HG03378 (cell line): Measurements from ENCODE around the gene SPRY2.

Source experiments
- ATAC-seq: cut with Tn5 transposase; IDR thresholded peaks from one replicate; pipeline ENCODE4 v1.9.1; 2021; ENCODE audit warnings: mild to moderate bottlenecking, moderate library complexity; ENCODE audit not compliant: unreplicated experiment

SPRY2 gene

GRCh38 chr13:80341101-80341755, at the start of gene SPRY2:
Gene SPRY2, minus strand, starts transcription at chr13:80341126. Its CDS starts 3,421 bp downstream, at chr13:80337705.
- peak; percentile 71 for ATAC-seq

GRCh38 chr13:80390338-80390737, 49.4 kb upstream of the SPRY2 start:
- ATAC-seq, result no peak

- no peak for ATAC-seq
These were observed 48.4 kb upstream of the SPRY2 start for GRCh38 chr13:80389073-80390038.

- ATAC-seq, result no peak
These were observed 47.6 kb upstream of the SPRY2 start for GRCh38 chr13:80388506-80388905.

- ATAC-seq, result no peak
These were observed 45.7 kb upstream of the SPRY2 start for GRCh38 chr13:80386592-80386991.

GRCh38 chr13:80386002-80386401, 45.1 kb upstream of the SPRY2 start:
- ATAC-seq, result peak; percentile 74

- ATAC-seq, result no peak
These were observed 41.6 kb upstream of the SPRY2 start for GRCh38 chr13:80382576-80382975.

- no peak for ATAC-seq
These were observed 38.3 kb upstream of the SPRY2 start for GRCh38 chr13:80379245-80379644.

GRCh38 chr13:80376554-80376953, 35.6 kb upstream of the SPRY2 start:
- ATAC-seq, result no peak

- no peak for ATAC-seq
These were observed 34.0 kb upstream of the SPRY2 start for GRCh38 chr13:80374901-80375300.

- ATAC-seq, result no peak
These were observed 33.5 kb upstream of the SPRY2 start for GRCh38 chr13:80374444-80374843.

- no peak for ATAC-seq
These were observed 31.0 kb upstream of the SPRY2 start for GRCh38 chr13:80371840-80372509.

- ATAC-seq, result no peak
These were observed 26.5 kb upstream of the SPRY2 start for GRCh38 chr13:80367473-80367872.

GRCh38 chr13:80363890-80364503, 23.1 kb upstream of the SPRY2 start:
- no peak for ATAC-seq

- no peak for ATAC-seq
These were observed 21.6 kb upstream of the SPRY2 start for GRCh38 chr13:80362481-80362880.

- peak; percentile 96 for ATAC-seq
These were observed 21.0 kb upstream of the SPRY2 start for GRCh38 chr13:80361883-80362327.

GRCh38 chr13:80361298-80361697, 20.4 kb upstream of the SPRY2 start:
- no peak for ATAC-seq

- ATAC-seq, result no peak
These were observed 19.5 kb upstream of the SPRY2 start for GRCh38 chr13:80360453-80360800.

GRCh38 chr13:80359778-80360452, 19.0 kb upstream of the SPRY2 start:
- no peak for ATAC-seq

GRCh38 chr13:80359414-80359777, 18.5 kb upstream of the SPRY2 start:
- no peak for ATAC-seq
